HG03175 (cell line): ENCODE data around the gene SUMO3.

ENCODE experiments used
- ATAC-seq: cut with Tn5 transposase; IDR thresholded peaks from one replicate; pipeline ENCODE4 v1.9.1; 2021; ENCODE audit warnings: mild to moderate bottlenecking, moderate library complexity; ENCODE audit not compliant: unreplicated experiment

SUMO3 gene

DNA sequence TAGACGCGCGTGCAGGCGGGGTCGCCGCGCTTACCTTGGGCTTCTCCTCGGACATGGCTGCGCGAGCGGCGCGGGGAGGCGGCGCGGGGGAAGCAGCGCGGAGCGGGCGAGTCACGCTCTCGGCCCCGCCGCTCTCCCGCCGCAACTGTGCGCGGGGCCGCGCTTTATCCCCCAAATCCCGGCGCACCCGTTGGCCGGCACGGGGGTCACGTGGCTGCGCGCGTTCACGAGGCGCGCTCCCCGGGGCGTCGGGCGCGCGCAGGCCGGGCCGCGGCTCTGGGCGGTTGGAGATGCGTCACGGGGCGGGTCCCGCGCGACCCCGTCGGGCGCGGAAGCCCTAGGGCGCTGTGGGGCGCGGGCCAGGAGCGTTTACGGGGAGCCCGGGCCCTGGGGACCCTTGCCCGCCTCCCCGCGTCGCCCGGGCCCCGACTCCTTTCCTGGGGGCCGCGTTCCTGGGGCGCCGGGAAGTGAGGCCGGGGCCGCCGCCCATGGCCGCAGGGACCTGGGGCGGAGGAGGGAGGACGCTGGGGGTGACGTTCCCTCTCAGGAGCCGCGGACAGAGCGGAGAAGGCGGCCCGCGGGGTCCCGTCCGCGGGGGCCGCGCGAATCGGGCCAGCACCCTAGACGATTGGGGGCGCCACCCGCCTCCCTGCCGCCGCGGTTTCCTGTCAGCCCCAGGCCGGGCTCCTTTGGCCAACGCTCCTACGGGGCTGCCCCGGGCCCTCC lies at the start of gene SUMO3:
TSS of gene SUMO3 (minus strand) at position 149 of the 726 bp plus-strand sequence. CDS start at position 55, 94 bp downstream.
- ATAC-seq, result peak; percentile 68

DNA sequence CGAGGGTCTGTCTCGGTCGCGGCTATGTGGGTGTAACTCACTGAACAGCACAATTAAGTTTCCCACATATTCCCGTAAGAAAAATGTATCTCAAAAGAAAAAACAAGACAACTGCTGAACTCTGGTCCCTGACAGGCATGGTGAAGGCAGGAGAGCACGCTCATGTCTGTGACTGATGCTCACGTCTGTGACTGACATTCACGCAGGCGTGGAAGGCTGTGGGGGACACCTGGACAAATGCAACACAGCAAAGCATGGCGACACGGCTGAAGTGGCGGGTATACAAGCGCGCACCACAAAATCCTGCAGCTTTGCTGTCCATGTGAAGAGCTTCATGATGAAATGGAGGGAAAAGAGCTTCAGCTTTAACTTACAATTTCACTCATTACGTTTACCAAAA lies 49.6 kb upstream of the SUMO3 start:
- no peak for ATAC-seq

DNA sequence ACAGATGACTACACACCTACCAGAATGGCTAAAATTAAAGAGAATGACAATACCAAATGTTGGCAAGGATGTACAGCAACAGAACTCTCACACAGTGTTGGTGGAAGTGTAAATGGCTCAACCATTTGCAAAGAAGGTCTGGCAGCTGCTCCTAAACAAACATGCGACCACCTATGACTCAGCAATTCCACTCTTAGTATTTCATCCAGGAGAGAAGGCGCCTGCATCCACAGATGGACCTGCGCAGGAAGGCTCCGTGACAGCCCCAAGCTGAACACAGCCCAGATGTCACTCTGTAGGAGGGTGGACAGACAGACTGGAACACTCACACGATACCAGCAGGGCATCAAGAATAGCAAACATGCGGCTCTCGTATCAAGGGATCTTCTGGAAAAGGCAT lies 48.9 kb upstream of the SUMO3 start:
- no peak for ATAC-seq

DNA sequence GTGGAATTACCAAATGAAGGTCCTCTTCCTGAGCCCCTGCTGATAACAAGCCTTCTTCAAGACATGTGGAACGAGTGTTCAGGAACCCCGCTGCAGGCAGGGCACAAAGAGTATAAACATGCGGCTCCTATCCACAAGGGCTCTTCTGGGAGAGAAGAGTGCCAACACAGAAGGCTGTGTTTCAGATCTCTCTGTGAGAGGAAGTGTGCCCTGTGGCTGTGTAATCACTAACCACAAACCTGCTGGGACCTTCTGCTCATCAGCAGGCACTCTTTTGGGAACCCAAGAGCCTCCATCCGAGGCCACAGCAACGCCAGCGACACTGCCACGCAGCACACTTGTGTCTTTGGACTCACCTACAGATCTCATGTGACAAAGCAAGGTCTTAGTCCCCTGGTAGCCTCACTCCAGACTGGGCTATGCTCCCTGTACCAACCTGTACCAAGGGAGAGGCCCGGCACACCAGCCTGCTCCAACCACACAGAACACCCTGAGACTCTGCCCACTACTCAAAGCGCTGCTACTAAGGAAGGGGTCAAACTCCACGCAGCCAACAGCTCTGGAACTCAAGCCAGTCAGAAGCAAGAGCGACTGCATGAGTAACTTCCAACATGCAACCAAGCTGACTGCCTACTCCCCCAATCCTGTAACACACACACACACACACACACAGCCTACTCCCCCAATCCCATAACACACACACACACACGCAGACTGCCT lies 47.9 kb upstream of the SUMO3 start:
- ATAC-seq, result no peak

DNA sequence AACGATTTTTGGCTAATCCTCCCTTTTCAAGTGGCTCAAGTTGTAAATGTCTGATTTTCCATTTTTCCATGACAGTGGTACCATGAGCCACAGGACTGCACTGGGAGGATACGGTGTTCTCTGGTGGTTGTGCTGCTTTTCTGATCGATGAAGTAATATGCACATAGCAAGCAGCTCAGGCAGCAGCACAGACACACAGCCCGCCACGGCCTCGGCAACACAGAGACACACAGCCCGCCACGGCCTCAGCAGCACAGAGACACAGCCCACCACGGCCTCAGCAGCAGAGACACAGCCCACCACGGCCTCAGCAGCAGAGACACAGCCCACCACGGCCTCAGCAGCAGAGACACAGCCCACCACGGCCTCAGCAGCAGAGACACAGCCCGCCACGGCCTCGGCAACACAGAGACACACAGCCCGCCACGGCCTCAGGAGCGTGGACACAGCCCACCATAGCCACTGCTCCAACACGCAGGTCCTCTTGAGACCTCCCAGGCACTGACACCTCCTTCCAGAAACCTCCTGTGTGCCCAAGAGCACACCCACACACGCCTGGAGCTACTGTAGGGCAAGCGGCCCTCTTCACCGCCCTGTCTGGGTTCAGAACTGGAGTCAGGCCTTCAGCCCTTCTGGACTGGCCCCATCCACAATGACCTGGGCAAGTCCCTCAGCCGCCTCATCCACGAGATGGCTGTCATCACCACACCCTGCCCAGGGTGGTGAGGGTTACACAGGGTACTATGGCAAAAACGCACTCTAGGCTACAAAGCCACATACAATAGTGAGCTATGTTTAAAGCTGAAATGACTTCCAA lies 45.2 kb upstream of the SUMO3 start:
- ATAC-seq, result no peak

DNA sequence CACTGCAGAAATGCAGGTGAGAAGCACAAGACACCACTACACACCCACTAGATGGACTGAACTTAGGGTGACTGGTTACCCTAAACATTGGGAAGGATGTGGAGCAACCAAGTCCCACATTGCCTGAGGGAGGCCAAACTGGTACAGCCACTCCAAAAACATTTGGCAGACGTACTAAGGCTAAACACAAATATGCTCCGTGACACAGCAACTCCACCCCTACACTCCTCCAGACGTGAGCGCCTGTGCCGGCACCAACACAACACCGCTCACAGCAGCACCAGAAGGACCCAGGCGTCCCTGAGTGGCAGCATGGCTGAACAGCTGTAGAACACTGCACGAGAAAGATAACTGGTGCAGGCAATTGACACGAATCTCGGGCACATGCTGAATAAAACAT lies 40.9 kb upstream of the SUMO3 start:
- no peak for ATAC-seq

DNA sequence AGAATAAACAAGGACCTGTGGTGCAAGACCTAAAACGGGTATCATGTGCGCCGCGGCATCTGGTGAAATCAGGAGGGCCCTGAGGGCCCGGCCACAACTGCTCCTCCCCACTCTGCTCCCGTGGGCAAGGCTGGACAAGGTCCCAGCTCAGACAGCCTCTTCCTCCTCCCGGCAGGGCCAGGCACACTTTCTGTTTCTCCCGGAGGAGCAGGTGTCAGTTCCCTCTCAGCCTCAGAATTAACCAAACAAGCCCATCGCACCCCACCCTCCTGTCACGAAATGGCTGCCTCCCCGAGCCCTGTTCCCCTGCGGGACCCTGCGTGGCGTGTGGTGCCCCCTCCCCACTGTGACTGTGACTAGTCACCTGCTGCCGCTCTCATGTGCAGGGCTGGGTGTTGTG lies 40.4 kb upstream of the SUMO3 start:
- ATAC-seq, result no peak

DNA sequence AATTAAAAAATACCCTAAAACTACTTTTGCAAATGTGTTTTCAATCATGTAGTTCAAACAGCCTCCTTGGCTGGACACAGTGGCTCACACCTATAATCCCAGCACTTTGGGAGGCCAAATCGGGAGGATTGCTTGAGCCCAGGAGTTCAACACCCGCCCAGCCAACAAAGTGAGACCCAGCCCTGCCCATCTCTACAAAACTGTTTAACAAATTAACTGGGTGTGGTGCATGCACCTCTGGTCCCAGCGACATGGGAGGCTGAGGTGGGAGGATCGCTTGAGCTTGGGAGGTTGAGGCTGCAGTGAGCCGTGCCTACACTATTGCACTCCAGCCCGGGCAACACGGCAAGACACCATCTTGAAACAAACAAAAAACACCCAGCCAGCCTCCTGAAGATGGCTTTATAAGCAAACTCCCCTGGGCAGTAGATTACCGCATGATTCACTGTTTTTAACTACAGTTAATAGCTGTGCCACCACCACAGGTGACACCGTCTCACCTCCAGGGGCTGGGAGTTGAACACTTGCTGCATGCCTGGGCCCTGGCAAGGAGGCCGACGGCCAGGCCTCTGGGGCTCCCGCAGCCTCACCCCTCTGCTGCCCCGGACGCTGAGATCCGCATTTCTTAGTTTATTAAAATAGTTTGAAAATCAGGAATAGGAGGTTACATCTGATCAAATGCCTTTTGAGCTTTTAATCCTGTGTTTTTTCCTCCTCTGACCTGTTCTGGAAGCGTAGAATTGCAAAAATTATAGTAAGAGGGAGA lies 39.4 kb upstream of the SUMO3 start:
- no peak for ATAC-seq

DNA sequence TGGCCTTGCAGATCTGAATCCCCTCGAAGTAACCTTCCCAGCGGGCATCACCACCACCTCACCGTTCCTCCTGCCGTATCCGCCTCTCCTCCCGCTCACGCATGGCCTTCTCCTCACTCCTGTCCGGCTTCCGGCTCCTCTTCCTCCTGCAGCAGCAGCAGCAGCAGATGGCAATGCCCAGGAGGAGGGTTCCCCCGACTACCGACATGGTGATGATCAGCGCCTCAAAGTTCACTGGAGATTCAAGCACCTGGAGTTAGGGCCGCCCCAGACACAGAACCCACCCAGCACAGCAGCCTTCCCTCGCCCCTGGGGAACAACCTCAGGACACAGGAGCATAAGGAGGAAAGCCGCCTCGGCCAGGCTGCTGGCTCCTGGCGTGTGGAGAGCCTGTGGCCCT lies 38.3 kb upstream of the SUMO3 start:
- no peak for ATAC-seq

DNA sequence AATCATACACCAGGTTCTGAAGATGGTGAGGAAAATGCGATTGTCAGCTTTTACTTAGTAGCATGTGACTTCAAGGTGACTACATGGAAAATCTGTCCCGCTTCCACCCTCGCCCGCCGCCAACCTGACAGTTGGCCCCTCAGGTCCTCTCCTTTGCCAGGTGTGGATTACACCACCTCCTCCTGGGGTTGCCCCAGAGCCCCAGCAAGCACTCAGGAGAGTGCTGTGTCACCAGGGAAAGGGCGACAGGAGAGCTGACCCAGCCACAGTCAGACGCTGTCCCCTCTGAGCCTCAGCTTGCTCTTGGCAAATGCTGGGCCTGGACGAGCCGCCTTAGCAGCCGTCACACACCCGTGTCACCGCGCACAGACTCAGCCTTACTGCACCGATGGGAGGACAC lies 37.7 kb upstream of the SUMO3 start:
- ATAC-seq, result no peak

DNA sequence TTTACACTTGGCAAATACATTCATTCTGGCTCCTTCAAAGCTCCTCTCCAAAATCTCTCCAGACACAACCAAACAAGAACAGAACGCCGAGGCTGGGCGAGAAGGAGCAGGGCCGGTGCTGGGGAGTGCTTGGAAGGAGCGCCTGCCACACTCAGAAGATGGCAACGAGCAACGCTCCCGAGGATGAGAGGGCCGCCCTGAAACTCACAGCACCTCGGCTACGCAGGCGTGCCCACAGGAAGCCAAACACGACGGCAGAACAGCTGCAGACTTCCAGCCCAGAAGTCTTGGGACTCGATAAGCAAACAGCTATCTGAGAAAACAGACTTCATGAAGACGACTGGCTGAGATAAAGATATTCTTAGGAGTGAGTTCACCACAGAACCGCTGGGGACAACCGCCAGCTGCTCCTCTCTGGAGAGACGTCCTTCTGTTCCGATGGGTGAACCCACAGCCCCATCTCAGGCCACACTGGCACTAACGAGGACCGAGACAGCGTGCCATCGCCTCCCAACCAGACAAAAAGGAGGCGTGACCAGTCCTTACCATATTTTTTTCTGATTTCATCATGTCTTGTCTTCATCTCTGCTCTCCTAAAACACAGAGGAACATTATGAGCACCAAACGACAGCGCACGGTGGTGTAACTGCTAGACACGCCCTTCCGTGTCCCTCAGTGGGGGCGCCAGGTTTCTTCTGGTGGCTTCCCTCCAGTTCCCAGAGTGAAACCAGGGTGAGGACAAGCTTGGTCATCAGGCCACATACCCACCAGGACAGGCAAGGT lies 37.0 kb upstream of the SUMO3 start:
- no peak for ATAC-seq

DNA sequence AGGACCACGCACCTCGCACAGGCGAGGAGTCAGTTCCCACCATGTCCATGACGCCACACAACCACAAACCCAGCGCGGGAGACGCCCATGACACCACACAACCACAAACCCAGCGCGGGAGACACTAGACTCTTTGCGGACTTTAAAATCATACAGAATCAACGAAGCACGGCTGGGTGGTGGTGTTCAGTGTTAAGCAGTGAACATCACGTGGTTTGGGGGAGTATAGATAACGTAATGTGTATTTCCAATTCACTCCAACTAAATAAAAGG lies 36.5 kb upstream of the SUMO3 start:
- no peak for ATAC-seq

DNA sequence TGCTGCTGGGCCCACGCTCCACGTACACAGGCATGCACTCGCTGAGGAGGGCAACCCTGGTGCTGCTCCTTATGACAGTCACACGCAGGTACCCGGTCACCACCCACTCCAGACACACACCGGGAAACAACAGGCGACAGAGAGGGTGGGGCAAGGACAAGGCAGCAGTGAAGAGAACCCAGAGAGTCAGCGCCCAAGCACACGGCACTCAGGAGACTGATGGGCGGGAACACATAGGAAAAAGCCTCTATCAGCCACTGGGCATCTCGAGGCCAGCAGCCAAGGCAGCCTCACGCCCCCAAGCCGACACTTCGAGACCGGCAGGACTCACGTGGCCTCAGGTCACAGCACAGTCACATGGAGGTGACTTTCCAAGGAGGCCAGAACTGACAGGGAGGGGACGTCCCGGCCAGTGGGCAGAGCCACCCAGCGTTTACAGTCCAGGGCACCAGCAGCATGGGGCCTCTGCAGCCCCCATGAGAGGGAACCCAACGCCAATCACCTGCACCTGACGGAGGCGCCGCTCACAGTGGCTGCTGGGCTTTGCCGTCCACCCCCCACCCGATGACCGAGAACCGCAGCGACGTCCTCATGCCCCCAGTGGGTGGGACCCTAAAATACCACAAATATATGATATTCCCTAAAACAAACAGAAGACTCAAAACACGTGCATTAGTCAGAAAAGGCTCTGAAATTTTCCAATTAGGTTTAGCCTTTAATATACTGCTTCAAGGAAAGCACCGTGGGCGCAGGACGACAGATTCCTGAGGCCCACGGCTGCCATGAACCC lies 35.9 kb upstream of the SUMO3 start:
- ATAC-seq, result no peak

DNA sequence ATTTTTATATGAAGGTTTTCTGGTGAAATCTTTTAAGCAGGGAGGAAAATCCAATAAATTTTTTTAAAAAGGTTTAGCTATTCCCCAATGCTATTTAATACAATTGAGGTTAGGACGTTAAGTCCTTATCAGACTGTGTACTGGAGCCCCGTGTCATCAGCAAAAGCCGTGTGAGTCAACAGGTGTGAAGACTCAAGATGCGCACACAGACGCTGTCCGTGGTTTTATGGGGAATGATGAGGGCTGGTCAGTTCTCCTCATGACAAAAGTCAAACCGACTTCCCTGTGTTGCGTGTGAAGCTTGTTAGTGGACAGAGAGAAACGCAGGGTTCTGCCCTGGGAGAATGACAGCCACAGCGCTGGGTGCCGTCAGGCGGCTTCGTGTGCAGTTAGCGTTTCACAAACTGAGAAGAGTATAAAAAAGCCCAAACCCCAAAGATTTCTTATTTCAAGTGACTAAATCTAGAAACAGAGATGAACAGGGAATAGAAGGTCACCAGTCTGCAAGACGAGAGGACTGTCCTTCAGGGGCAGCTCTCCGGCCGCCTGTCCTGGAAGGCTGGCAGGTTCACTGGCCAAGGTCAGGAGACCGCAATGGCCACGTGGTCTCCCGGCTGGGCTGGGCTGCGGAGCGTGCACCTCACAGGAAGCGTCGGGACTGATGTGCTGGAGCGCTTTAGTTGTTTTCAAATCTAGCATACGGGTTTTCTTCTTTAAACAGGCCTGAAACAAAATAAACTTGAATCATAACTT lies 33.2 kb upstream of the SUMO3 start:
- ATAC-seq, result no peak

DNA sequence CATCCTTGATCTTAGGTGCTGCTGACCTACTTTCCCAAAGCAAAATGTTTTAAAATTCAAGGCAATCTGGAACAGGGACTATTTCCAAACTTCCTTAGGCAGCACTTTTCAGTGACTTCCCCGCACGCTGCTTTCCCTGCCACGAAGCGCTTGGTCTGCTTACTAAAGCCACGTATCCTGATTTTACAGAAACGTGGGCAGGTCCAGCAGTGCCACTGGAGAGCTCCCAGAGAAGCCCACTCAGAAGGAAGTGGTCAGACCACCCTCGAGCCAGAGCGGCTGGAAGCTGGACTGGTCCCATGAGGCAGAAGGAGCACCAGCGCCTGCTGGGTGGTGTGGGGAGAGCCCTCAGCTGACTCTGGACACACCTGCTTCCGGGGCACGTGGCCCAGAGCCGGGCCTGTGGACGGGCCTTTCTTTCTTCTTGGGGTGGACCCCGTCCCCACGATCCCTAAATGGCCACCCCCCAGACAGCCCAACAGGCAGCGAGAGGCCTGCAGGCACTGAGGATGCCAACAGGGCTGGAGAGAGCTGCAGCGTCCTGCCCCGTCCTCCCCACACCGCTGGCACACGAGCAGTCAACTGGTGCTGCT lies 32.4 kb upstream of the SUMO3 start:
- ATAC-seq, result no peak

DNA sequence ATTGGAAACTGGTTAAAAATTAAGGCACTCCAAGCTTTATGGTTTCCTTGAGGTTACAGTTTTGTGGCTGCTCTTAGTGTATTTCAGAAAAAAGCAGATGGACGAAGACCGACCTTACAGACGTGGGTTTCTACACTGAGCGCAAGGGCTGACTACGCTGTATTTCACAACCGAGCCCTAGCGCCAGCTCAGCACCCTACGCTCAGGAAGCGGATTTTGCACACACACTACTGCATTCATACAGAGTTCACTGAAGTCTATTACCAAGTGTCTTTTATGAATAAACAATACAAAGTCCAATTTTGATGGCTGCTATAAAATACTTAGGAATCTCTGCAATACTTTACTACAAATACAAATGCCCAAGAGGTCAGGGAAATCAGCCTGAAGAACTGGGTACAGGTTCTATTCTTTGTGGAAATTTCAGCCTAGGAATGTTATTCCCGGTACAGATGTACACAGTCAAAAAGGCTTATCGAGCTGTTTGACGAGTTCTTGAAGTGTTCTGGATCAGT lies 31.8 kb upstream of the SUMO3 start:
- ATAC-seq, result no peak

DNA sequence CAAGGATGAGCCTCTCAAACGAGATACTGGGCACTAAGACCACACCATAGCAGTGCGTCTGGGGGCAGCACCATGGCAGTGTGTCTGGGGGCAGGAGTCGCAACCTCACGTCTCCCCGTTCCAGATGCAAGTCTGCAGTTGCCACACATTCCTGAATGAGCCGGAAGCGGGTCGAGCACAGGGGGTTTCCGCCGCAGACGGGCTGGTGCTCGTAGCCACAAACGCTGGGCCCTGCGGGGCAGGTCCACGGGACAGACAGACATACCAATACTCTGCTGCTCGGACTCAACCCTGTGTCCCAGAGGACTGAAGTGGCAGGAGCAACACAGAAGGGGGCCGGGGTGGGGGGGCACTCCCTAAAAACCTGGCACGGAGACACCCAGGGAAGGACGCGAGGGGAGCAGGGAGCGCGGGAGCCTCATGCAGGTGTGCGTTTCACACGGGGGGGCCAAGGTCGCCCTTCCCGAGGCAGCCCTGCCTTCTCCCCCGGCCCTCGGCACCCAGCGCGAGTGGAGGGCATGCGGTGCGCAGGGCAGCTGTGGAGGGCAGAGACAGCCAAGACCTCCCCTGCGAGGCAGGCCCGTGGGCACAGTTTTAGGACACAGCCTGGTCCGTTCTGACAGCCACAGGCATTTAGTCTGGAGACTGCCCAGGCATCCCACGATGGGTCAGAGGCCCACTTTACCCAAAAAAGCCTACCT lies 31.1 kb upstream of the SUMO3 start:
- no peak for ATAC-seq
